Lower lobe of right lung (tissue), 2 donors: ENCODE results near the gene ADGRG1. TPM values are rescaled to one million over a fixed set of nuclear protein-coding genes. Genes with fewer than 3 reads are reported as not detected.

Source experiments
- ATAC-seq, 2 donors: fragments of 200-7000 bp; cut with Tn5 transposase; one replicate each; pipeline ENCODE4 v1.9.1; 2020 to 2022; ENCODE audit warnings: mild to moderate bottlenecking in 2 of 2, moderate library complexity in 2 of 2
- DNase-seq: peaks from one replicate; pipeline ENCODE4 v3.0.0-alpha.2; 2020
- H3K27ac ChIP-seq: fragments of 200-600 bp; one replicate; pipeline ENCODE4 v1.8.0; 2022
- H3K27me3 ChIP-seq: fragments of 200-600 bp; one replicate; pipeline ENCODE4 v1.8.0; 2022; ENCODE audit warnings: low read depth
- H3K36me3 ChIP-seq: fragments of 200-600 bp; one replicate; pipeline ENCODE4 v1.8.0; 2022; ENCODE audit warnings: mild to moderate bottlenecking
- H3K4me1 ChIP-seq: fragments of 200-600 bp; one replicate; pipeline ENCODE4 v1.8.0; 2022
- H3K4me3 ChIP-seq: fragments of 200-600 bp; one replicate; pipeline ENCODE4 v1.8.0; 2022; ENCODE audit warnings: mild to moderate bottlenecking
- H3K9me3 ChIP-seq: fragments of 200-600 bp; one replicate; pipeline ENCODE4 v1.8.0; 2022
- intact Hi-C: fragments of 100-400 bp; cut with DNase I; formaldehyde crosslinking; loops from one replicate; pipeline ENCODE4 v1.11.0; 2022
- total RNA-seq: library from RNA; stranded (reverse); fragmentation: NEBNext Ultra II Directional; extraction: Animal tissue kit (Norgen Biotek cat#: 25700); gene quantifications from one replicate; pipeline ENCODE4 v1.2.1, GENCODE V29; 2021
- TF ChIP-seq, protein P1 (sequence below): fragments of 200-600 bp; IDR thresholded peaks from one replicate; pipeline ENCODE4 v1.8.0; 2022; ENCODE audit warnings: antibody characterized with exemption, mild to moderate bottlenecking
- donor health status: DM: no; HTN: yes; CAD: no; lungs with severe emphysema.

Gene ADGRG1
- total RNA-seq, 1 donor from 2014 or later, result 37.9 TPM

GRCh38 chr16:57660715-57661463, 32.5 kb downstream of the ADGRG1 start:
- TF ChIP-seq, protein P1, sequence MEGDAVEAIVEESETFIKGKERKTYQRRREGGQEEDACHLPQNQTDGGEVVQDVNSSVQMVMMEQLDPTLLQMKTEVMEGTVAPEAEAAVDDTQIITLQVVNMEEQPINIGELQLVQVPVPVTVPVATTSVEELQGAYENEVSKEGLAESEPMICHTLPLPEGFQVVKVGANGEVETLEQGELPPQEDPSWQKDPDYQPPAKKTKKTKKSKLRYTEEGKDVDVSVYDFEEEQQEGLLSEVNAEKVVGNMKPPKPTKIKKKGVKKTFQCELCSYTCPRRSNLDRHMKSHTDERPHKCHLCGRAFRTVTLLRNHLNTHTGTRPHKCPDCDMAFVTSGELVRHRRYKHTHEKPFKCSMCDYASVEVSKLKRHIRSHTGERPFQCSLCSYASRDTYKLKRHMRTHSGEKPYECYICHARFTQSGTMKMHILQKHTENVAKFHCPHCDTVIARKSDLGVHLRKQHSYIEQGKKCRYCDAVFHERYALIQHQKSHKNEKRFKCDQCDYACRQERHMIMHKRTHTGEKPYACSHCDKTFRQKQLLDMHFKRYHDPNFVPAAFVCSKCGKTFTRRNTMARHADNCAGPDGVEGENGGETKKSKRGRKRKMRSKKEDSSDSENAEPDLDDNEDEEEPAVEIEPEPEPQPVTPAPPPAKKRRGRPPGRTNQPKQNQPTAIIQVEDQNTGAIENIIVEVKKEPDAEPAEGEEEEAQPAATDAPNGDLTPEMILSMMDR, result no peak
- H3K36me3 ChIP-seq, result peaks cover 67% of the 10 kb centered on the region
- H3K9me3 ChIP-seq, result no peaks in the 10 kb centered on the region
- no peaks in the 10 kb centered on the region for H3K4me1 ChIP-seq
- ATAC-seq, result no peak
- no peak overlapping the region for H3K27ac ChIP-seq
- no peak for DNase-seq
- no peaks in the 10 kb centered on the region for H3K27me3 ChIP-seq
- intact Hi-C loops, result no loop called here
- no peak overlapping the region for H3K4me3 ChIP-seq

GRCh38 chr16:57661510-57661909, 33.1 kb downstream of the ADGRG1 start:
- no peak overlapping the region for H3K4me3 ChIP-seq
- TF ChIP-seq, protein P1, result no peak
- no peaks in the 10 kb centered on the region for H3K9me3 ChIP-seq
- DNase-seq, result no peak
- no peaks in the 10 kb centered on the region for H3K27me3 ChIP-seq
- intact Hi-C loops, result no loop called here
- H3K4me1 ChIP-seq, result no peaks in the 10 kb centered on the region
- H3K27ac ChIP-seq, result no peak overlapping the region
- no peak for ATAC-seq
- H3K36me3 ChIP-seq, result peaks cover 62% of the 10 kb centered on the region

DNA sequence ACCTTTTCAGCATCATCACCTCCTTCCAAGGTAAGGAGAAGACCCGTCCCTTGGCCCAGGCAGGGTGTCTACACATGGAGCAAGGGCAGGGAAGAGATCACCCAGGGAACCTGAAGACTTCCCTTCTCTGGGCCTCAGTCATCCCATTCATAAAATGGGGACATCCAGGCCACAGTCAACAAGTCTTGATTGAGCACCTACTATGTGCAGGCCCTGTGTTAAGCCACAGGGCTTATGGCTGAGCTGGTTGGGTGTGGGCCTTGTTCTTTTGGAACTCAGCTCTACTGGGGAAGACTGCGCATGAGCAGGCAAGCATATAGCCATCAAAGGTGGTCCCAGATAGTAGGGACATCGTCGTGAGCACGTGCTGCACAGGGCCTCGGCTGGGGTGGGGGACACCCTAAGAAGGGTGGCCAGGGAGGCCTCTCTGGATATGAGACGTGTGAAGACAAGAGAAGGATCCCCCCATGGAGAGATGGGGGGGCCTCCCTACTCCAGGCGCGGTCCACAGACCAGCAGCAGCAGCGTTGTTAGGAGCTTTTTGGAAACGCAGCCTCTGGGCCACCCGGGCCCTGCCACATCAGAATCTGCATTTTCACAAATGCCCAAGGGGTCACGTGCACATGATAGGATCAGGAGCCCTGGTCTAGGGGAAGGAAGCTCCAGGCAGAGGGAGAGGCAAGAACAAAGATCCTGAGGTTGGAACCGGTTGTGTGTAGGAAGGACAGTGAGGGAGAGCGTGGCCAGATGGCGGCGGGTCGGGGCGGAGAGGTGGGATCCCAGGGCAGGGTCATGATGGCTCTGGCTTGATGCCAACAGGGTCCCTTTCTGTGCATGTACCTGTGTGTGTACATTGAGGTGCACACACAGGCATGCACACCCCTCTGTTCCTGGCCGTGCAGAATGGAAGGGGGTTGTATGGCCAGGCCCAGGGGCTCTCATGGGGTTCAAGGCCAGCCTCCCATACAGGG, 33.8 kb downstream of the ADGRG1 start:
- Histone ChIP-seq H3K27ac (no peak overlapping the region), H3K4me3 (no peak overlapping the region), H3K36me3 (peaks cover 55% of the 10 kb centered on the region), H3K4me1 (no peaks in the 10 kb centered on the region), H3K27me3 (no peaks in the 10 kb centered on the region), H3K9me3 (no peaks in the 10 kb centered on the region)
- no peak for DNase-seq
- intact Hi-C loops, result no loop called here
- TF ChIP-seq, protein P1, result no peak
- no peak for ATAC-seq

DNA sequence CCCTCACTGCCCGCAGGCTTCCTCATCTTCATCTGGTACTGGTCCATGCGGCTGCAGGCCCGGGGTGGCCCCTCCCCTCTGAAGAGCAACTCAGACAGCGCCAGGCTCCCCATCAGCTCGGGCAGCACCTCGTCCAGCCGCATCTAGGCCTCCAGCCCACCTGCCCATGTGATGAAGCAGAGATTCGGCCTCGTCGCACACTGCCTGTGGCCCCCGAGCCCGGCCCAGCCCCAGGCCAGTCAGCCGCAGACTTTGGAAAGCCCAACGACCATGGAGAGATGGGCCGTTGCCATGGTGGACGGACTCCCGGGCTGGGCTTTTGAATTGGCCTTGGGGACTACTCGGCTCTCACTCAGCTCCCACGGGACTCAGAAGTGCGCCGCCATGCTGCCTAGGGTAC, 35.0 kb downstream of the ADGRG1 start:
- TF ChIP-seq, protein P1, result no peak
- peaks cover 44% of the 10 kb centered on the region for H3K36me3 ChIP-seq
- no peak for DNase-seq
- H3K27me3 ChIP-seq, result no peaks in the 10 kb centered on the region
- H3K27ac ChIP-seq, result no peak overlapping the region
- intact Hi-C loops, result no loop called here
- H3K9me3 ChIP-seq, result no peaks in the 10 kb centered on the region
- peaks cover 8% of the 10 kb centered on the region for H3K4me1 ChIP-seq
- H3K4me3 ChIP-seq, result no peak overlapping the region
- ATAC-seq, result no peak

GRCh38 chr16:57663917-57664661, 35.7 kb downstream of the ADGRG1 start:
- Histone ChIP-seq H3K4me1 (peaks cover 8% of the 10 kb centered on the region), H3K4me3 (no peak overlapping the region), H3K27me3 (no peaks in the 10 kb centered on the region), H3K9me3 (no peaks in the 10 kb centered on the region), H3K36me3 (peaks cover 38% of the 10 kb centered on the region), H3K27ac (no peak overlapping the region)
- TF ChIP-seq, protein P1, result no peak
- intact Hi-C loops, result no loop called here
- ATAC-seq, result no peak
- DNase-seq, result no peak
